ENCODE measurements around the gene IRF7.

Gene IRF7

DNA sequence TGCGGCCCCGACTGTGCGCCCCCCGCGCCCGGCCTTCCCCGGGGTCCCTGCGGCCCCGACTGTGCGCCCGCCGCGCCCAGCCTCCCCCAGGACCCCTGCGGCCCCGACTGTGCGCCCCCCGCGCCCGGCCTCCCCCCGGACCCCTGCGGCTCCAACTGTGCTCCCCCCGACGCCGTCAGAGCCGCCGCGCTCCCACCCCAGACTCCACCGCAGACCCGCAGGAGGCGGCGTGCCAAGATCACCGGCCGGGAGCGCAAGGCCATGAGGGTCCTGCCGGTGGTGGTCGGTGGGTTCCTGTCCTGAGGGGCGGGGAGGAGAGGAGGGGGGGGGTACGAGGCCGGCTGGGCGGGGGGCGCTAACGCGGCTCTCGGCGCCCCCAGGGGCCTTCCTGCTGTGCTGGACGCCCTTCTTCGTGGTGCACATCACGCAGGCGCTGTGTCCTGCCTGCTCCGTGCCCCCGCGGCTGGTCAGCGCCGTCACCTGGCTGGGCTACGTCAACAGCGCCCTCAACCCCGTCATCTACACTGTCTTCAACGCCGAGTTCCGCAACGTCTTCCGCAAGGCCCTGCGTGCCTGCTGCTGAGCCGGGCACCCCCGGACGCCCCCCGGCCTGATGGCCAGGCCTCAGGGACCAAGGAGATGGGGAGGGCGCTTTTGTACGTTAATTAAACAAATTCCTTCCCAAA, 24.4 kb upstream of the IRF7 start:
- Histone ChIP-seq H3K9me3 (ENCODE audit: insufficient read depth, low read length, severe bottlenecking) (no peaks in the 10 kb centered on the region), H2AFZ (ENCODE audit: low read depth, low read length) (no peak overlapping the region), H3K9ac (ENCODE audit: low read depth, low read length) (no peak overlapping the region), H3K36me3 (ENCODE audit: insufficient read depth, low read length) (peaks cover 47% of the 10 kb centered on the region), H3K4me1 (ENCODE audit: insufficient read depth, low read length) (no peaks in the 10 kb centered on the region), H4K20me1 (ENCODE audit: insufficient read depth, low read length) (peaks cover 23% of the 10 kb centered on the region), H3K27me3 (ENCODE audit: insufficient read depth, low read length, poor library complexity) (no peaks in the 10 kb centered on the region), H3K4me2 (ENCODE audit: insufficient read depth, low read length) (no peak overlapping the region), H3K79me2 (ENCODE audit: insufficient read depth, low read length) (no peaks in the 10 kb centered on the region), H3K4me3 (ENCODE audit: low read depth in 1 of 2, low read length in 2 of 2) (no peak overlapping the region), H3K27ac (ENCODE audit: low read length) (no peak overlapping the region)
- ATAC-seq (ENCODE audit: insufficient read depth, low read depth) (no peak), DNase-seq (no peak)
- TF ChIP-seq EZH2 (IDR thresholded peaks at IDR 0.05; ENCODE audit: borderline replicate concordance, low read depth, low read length, severe bottlenecking), result no peak
- TF ChIP-seq, protein P1, sequence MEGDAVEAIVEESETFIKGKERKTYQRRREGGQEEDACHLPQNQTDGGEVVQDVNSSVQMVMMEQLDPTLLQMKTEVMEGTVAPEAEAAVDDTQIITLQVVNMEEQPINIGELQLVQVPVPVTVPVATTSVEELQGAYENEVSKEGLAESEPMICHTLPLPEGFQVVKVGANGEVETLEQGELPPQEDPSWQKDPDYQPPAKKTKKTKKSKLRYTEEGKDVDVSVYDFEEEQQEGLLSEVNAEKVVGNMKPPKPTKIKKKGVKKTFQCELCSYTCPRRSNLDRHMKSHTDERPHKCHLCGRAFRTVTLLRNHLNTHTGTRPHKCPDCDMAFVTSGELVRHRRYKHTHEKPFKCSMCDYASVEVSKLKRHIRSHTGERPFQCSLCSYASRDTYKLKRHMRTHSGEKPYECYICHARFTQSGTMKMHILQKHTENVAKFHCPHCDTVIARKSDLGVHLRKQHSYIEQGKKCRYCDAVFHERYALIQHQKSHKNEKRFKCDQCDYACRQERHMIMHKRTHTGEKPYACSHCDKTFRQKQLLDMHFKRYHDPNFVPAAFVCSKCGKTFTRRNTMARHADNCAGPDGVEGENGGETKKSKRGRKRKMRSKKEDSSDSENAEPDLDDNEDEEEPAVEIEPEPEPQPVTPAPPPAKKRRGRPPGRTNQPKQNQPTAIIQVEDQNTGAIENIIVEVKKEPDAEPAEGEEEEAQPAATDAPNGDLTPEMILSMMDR (IDR thresholded peaks at IDR 0.05; ENCODE audit: borderline replicate concordance, extremely low read depth, low read length, poor library complexity, severe bottlenecking), result no peak

DNA sequence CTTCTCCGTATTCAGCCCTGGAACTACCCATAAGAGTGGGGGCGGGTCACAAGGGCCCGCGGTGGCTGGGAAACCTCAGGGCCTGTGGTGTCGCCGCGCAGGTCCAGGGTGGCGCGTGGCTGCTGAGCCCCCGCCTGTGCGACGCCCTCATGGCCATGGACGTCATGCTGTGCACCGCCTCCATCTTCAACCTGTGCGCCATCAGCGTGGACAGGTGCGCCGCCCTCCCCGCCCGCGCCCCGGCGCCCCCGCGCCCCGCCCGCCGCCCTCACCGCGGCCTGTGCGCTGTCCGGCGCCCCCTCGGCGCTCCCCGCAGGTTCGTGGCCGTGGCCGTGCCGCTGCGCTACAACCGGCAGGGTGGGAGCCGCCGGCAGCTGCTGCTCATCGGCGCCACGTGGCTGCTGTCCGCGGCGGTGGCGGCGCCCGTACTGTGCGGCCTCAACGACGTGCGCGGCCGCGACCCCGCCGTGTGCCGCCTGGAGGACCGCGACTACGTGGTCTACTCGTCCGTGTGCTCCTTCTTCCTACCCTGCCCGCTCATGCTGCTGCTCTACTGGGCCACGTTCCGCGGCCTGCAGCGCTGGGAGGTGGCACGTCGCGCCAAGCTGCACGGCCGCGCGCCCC, 23.7 kb upstream of the IRF7 start:
- Histone ChIP-seq H3K27me3 (ENCODE audit: insufficient read depth, low read length, poor library complexity) (no peaks in the 10 kb centered on the region), H3K27ac (ENCODE audit: low read length) (no peak overlapping the region), H3K9me3 (ENCODE audit: insufficient read depth, low read length, severe bottlenecking) (no peaks in the 10 kb centered on the region), H3K4me3 (ENCODE audit: low read depth in 1 of 2, low read length in 2 of 2) (no peak overlapping the region), H3K79me2 (ENCODE audit: insufficient read depth, low read length) (no peaks in the 10 kb centered on the region), H3K4me1 (ENCODE audit: insufficient read depth, low read length) (no peaks in the 10 kb centered on the region), H2AFZ (ENCODE audit: low read depth, low read length) (no peak overlapping the region), H3K4me2 (ENCODE audit: insufficient read depth, low read length) (no peak overlapping the region), H3K36me3 (ENCODE audit: insufficient read depth, low read length) (peaks cover 43% of the 10 kb centered on the region), H4K20me1 (ENCODE audit: insufficient read depth, low read length) (peaks cover 23% of the 10 kb centered on the region), H3K9ac (ENCODE audit: low read depth, low read length) (no peak overlapping the region)
- ATAC-seq (ENCODE audit: insufficient read depth, low read depth) (no peak), DNase-seq (no peak)
- TF ChIP-seq, protein P1 (IDR thresholded peaks at IDR 0.05; ENCODE audit: borderline replicate concordance, extremely low read depth, low read length, poor library complexity, severe bottlenecking), result no peak
- no peak for TF ChIP-seq EZH2 (IDR thresholded peaks at IDR 0.05; ENCODE audit: borderline replicate concordance, low read depth, low read length, severe bottlenecking)

DNA sequence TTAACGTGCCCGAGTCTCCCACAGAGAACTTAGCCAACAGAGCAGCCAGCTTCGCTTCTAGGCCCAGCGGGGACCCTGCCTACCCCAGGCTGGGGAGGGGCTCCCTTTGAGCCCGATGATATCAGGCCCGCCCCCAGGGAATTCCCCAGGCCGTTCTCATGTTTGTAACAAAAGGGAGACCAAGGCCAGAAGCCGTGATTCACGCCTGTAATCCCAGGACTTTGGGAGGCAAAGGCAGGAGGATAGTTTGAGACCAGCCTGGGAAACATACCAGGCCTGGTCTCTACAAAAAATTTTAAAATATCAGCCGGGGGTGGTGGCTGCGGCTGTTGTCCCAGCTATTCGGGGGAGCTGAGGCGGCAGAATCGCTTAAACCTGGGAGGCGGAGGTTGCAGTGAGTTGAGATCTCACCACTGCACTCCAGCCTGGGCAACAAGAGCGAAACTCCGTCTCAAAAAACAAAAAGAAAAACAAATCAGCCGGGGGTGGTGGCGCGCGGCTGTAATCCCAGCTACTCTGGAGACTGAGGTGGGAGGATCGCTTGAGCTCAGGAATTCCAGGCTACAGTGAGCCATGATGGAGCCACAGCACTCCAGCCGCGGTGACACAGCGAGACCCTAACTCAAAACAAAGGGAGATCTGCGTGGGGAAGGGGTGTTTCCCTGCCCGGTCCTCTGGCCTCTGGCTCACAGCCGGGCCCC, 23.0 kb upstream of the IRF7 start:
- DNase-seq (no peak), ATAC-seq (ENCODE audit: insufficient read depth, low read depth) (no peak)
- Histone ChIP-seq H3K4me2 (ENCODE audit: insufficient read depth, low read length) (no peak overlapping the region), H3K27me3 (ENCODE audit: insufficient read depth, low read length, poor library complexity) (no peaks in the 10 kb centered on the region), H3K27ac (ENCODE audit: low read length) (no peak overlapping the region), H3K4me3 (ENCODE audit: low read depth in 1 of 2, low read length in 2 of 2) (no peak overlapping the region), H2AFZ (ENCODE audit: low read depth, low read length) (no peak overlapping the region), H4K20me1 (ENCODE audit: insufficient read depth, low read length) (peaks cover 20% of the 10 kb centered on the region), H3K36me3 (ENCODE audit: insufficient read depth, low read length) (peaks cover 36% of the 10 kb centered on the region), H3K9ac (ENCODE audit: low read depth, low read length) (no peak overlapping the region), H3K9me3 (ENCODE audit: insufficient read depth, low read length, severe bottlenecking) (no peaks in the 10 kb centered on the region), H3K79me2 (ENCODE audit: insufficient read depth, low read length) (no peaks in the 10 kb centered on the region), H3K4me1 (ENCODE audit: insufficient read depth, low read length) (no peaks in the 10 kb centered on the region)
- TF ChIP-seq EZH2 (IDR thresholded peaks at IDR 0.05; ENCODE audit: borderline replicate concordance, low read depth, low read length, severe bottlenecking), result no peak
- TF ChIP-seq, protein P1 (IDR thresholded peaks at IDR 0.05; ENCODE audit: borderline replicate concordance, extremely low read depth, low read length, poor library complexity, severe bottlenecking), result no peak
